Skeletal muscle cell (primary cell): ENCODE results near the gene IRF1.

Source experiments
- DNase-seq: peaks from one replicate; pipeline ENCODE4 v3.0.0-alpha.2; 2010; ENCODE audit warnings: low read depth
- H3K4me3 ChIP-seq: 2 replicates; pipeline ENCODE4 v1.5.1; 2011; ENCODE audit warnings: low read depth, mild to moderate bottlenecking, control low read depth, low read length, moderate library complexity

IRF1 gene

DNA sequence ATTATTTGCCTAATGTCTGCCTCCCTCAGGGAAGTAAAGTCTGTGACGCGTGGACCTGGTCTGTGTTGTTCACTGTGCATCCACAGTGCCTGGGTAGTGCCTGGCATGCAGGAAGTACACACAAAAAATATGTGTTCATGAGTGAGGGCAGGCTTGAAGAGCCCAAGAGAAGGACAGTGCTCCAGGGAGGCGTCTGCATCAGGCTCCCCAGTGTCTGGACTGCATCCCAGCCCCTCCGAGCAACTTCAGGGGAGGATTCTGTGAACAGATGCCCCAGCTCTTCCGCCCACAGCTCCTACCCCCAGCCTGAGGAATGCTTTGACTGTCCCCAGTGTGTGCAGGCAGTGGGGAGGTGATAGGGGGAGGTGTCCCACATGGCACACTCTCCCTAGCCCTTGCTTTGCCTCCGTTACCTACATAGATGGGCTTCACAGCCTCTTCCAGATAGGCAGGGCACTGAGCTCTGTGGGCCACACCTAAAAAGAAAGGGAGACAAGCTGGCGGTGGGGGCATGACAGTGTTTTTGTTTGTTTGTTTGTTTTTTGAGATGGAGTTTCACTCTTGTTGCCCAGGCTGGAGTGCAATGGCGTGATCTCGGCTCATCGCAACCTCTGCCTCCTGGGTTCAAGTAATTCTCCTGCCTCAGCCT is 25.4 kb downstream of the IRF1 start:
- H3K4me3 ChIP-seq = no peak overlapping the region
- DNase-seq = no peak

DNA sequence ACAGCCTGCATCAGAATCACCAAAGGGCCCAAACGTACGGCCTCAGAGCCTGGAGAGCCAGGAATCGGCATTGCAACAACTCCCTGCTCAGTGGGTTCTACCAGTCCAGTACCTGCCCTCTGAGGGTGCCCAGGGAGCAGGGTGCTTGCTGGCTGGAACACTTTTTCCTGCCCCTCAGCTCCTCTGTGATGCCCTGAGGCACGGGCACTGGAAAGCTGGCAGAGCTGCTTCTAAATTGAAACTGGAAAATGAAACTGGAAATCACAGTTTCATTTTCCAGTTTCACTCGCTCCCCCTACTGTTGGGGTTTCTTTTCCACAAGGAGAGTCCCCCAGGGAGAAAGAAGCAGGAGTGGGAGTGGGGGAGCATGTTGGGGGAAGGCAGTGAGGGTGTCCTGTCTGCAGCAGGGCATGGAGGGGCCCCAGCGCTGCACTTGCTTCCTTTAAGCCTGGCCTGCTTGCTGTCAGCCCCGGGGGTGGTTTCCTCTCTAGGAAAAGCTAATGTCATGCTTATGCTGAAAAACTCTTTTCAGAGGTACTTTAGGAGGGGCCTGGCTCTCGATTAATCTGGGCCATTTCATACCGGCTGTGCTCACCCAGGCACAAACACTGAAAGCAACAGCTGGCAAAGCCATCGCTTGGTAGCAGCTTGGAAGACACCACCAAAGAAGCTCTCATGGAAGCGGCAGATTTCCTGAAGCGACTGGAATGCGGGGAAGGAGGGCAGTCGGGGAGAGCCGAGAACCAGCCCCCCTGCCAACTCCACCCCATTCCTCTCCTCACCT is 26.2 kb downstream of the IRF1 start:
- no peak for DNase-seq
- H3K4me3 ChIP-seq = no peak overlapping the region

DNA sequence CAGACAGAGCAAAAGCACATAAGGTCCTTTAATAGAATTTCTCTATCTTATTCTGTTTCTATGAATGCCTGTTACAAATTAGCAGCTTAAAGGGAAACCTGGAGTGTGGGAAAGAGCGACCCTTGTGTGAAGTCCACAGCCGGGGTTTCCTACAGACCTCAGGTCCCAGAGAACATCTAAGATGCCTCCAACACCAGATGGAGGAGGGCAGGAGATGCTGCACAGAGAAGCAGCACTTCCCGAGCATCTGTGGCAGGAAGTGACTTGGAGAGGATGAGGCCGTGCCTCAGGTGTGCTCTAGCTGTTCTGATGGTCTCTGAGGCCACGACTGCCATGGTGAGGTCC is 26.8 kb downstream of the IRF1 start:
- H3K4me3 ChIP-seq = no peak overlapping the region
- DNase-seq = no peak

- H3K4me3 ChIP-seq = no peak overlapping the region
- no peak for DNase-seq
Measured at GRCh38 chr5:132462856-132463745, 27.5 kb downstream of the IRF1 start.

- no peak overlapping the region for H3K4me3 ChIP-seq
- DNase-seq = no peak
Measured at GRCh38 chr5:132462333-132462732, 28.2 kb downstream of the IRF1 start.

- DNase-seq = no peak
- no peak overlapping the region for H3K4me3 ChIP-seq
Measured at GRCh38 chr5:132461569-132462070, 29.0 kb downstream of the IRF1 start.

DNA sequence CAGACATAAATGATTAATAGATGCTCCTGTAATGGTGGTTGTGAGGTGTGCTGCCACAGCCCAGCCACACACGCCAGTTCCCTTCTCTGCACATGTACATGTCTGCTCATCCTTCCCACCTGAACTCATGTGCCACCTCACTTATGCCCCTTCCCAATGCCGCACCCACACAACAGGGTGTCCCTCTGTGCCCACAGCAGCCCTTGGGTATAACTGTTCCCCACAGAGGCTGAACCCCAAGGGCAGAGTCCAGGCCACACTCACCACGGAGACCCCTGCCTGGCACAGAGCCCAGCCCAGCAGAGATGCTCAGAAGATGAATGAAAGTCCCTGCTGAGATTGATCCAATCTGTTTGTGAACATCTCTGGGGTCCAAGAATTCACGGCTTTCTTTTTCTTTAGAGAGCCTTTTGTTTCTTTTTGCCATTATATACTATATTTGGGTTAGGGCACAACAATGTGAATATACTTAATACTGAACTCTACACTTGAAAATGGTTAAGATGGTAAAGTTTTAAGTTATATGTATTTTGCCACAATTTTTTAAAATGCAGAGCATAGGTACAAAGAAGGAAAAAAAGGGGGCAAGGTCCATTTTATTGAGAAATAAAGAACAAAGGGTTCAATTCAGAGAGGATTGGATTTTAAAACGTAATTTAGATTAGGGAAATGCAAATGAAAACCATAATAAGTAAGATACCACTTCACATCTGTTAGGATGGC is 29.6 kb downstream of the IRF1 start:
- no peak for DNase-seq
- no peak overlapping the region for H3K4me3 ChIP-seq

DNA sequence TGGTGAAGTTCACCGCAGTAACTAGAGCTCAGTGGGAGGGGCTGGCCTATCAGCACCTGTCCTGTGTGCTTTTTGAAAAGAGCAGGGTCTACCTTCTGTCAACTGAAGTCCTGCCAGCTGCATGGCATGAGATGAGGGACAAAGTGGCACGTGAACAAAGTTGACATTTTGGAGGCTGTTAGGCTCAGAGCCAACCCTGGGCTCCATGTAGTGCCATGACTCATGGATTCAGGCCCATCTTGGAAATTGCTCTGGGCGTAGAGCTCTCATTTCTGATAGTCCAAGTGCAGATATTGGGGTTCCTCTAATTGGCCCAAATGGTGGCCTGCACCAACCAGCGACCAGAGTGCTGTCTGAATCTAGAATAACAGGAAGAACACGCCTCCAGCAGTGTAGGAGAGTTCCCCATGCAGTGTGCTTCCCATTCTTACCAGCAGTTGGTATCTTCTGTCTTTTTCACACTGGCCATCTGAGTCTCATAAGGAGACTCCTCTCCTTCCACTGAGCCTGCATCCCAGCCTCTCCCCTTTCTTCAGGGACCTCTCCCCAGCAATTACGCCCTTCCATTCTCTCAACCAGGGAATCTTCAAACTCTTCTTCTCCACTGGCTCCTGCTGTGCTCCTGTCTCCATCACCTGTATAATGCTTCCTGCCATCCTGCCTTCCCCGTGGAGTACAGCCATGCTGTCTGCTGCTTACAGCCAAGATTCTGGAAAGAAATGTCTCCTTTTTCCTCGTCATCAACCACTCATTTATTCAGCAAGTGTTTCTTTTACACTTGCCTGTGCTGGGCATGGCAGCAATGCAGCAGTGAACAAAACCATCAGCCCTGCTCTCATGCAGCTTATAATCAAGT is 30.4 kb downstream of the IRF1 start:
- no peak for DNase-seq
- no peak overlapping the region for H3K4me3 ChIP-seq

- no peak overlapping the region for H3K4me3 ChIP-seq
- DNase-seq = peak; percentile 85
Measured at GRCh38 chr5:132459031-132459982, 31.3 kb downstream of the IRF1 start.

DNA sequence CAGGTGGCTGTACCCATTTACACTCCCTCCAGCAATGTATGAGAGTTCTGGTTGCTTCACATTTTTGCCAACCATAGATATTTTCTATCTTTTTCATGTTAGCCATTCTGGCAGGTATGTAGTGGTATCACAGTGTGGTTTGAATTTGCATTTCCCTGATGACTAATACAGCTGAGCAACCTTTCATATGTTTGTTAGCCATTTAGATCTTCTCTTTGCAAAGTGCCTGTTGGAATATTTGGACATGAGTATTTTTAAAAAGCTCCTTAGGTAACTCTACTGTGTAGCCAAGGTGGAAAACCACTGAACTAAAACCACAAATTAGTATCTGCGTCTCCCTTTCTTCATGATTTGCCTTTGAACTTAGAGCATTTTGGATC is 31.9 kb downstream of the IRF1 start:
- DNase-seq = no peak
- H3K4me3 ChIP-seq = no peak overlapping the region

DNA sequence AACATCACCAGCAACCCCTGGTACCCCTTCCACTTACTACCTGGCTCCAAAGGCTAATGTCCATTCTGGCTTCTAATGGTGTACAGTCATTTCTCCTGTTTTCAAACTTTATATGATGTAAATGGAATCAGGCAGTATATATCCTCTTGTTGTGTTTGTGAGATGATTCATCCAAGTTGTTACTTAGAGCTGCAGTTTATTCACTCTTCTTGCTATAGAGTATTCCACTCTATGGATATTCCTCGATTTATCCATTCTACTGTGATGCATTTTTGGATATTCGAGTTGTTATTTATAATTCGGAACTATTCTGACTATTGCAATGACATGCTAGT is 32.4 kb downstream of the IRF1 start:
- no peak for DNase-seq
- H3K4me3 ChIP-seq = no peak overlapping the region

GRCh38 chr5:132457371-132458225 is 33.0 kb downstream of the IRF1 start:
- H3K4me3 ChIP-seq = no peak overlapping the region
- DNase-seq = peak; percentile 84

DNA sequence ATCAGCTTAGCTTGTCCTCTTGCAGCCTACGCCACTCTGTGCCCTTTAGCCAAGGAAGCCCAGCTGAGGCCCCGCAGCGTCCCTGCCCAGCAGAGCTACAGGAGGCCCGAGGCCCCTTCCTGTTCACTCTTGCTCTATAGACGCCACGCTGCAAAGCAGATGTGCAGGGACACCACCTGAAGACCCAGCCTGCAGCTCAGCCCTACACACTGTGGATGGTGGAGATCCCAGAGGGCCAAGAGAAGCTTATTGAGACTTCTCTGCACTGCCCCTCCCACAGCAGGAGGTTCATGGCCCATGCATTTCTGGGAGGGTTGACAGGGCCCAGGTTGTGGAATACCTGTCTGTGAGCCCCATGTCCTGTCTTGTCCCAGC is 33.6 kb downstream of the IRF1 start:
- no peak overlapping the region for H3K4me3 ChIP-seq
- no peak for DNase-seq

- no peak for DNase-seq
- H3K4me3 ChIP-seq = no peak overlapping the region
Measured at GRCh38 chr5:132456296-132456986, 34.1 kb downstream of the IRF1 start.

- H3K4me3 ChIP-seq = no peak overlapping the region
- DNase-seq = no peak
Measured at GRCh38 chr5:132455614-132456115, 34.9 kb downstream of the IRF1 start.

DNA sequence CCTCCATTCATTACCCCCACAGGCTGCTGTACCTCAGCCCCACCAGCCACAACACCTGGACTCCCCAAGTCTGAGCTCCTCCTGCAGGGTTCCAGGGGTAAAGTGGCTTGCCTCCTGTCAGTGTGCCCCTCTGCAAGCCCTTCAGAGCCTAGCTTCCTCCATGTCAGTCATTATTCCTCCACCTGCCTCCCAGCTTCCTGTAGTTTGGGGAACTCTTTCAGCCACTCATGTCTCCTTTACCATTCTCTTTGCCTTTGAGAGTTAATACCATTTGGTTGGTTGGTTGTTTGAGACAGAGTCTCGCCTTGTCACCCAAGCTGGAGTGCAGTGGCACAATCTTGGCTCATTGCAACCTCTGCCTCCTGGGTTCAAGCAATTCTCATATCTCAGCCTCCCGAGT is 36.2 kb downstream of the IRF1 start:
- DNase-seq = no peak
- no peak overlapping the region for H3K4me3 ChIP-seq
